Measurements from ENCODE around the gene PIP5K1B.

Gene PIP5K1B

DNA sequence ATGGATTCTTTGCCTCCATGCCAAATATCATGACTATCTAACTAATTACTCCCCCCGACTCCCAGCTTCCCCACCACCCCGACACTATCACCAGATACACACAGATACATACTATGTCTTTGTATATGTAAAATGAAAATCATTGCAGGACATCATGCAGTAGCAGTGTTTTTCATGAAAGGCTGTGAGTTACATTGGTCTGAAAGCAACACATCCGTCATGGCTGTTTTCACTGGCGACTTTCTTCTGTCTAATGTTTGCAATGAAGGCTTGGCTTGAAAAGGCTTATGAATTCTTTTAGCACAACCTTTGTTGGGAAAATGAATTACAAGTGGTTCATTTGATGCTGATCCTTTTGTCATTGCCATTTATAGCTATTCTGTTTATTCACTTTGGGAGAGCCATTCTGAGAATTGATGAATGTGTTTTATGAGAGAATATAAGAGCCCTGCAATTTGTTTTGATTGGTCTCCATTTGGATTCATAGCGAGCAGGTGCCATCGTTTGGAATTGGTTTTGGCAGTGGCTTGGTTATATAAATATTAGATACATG is 103.4 kb downstream of the PIP5K1B start:
- no peak for DNase-seq (ENCODE audit: low read depth in 2 of 2)

DNA sequence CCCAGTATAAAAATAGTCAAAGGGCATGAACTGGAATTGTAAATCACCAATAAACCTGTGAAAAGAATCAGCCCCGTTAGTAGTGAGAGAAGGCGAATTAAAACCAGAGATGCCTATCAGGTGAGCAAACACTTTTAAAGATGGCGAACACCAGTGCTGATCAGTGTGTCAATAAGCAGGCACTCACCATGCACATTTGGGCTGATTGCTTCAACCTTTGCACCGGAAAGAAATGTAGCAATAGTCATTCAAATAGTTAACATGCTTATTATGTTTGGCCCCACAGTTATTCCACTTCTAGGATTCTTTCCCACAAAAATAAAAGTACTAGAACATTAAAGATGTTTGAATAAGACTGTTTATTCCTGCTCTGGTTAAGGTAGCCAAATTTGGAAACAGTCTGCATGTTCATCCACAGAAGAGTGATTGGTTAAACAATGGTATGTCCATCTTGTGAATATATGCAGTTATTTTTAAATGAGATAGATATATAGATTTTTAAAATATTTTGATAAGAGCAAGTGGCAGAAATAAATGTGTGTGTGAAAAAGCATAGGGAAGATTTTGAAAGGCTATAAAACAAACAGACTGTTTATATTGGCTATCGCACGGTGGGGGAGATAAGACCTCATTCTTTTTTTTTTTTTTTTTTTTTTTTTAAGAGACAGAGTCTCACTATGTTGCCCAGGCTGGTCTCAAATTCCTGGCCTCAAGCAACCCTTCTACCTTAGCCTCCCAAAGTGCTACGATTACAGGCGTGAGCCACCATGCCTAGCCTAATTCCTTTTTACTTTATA is 112.2 kb downstream of the PIP5K1B start:
- no peak for DNase-seq (ENCODE audit: low read depth in 2 of 2)

DNA sequence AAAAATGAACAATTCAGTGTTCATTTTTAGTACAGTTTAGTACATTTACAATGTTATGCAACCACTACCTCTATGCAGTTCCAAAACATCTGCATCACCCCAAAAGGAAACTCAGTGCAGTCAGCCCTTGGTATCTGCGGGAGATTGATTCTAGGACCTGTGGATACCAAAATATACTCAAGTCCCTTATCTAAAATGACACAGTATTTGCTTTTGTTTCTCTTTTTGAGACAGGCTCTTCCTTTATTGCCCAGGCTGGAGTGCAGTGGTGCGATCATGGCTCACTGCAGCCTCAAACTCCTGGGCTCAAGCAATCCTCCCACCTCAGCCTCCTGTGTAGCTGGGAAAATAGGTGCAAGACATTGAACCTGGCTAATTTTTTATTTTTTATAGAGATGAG is 114.0 kb downstream of the PIP5K1B start:
- no peak for DNase-seq (ENCODE audit: low read depth in 2 of 2)

DNA sequence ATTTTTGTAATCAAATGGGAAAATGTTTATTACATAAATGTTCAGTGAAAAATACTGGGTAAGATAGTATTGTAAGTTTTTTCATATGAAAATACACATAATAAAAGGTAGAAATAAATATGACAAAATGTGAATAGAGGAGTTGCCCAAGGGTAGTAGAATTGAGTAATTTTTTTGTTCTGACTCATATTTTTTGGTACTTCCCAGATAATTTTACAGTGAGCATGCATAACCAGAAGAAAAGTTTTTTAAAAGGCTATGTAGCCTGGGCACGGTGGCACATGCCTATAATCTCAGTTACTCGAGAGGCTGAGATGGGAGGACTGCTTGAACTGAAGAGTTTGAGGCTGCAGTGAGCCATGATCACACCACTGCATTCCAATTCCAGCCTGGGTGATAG is 116.9 kb downstream of the PIP5K1B start:
- no peak for DNase-seq (ENCODE audit: low read depth in 2 of 2)

DNA sequence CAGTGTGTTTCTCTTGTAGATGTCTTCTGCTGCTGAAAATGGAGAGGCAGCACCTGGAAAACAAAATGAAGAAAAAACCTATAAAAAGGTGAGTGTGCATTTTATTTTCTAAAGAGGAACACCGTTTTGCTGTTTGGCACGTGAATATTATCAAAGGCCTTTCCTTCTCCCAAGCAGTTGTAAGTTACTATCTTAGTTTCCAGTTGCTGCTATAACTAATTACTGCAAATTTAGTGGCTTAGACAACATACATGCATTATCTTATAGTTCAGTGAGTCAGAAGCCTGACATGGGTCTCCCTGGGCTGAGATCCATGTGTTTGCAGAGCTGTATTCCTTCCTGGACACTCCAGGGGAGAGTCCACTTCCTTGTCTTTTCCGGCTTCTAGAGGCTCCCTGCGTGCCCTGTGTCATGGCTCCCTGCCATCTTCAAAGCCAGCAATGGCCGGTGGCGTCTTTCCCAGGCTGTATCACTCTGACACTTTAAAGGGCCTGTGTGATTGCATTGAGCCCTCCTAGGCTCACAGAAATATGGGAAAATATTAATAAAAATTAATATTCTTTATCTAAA is 117.6 kb downstream of the PIP5K1B start:
- DNase-seq (ENCODE audit: low read depth in 2 of 2) = no peak

DNA sequence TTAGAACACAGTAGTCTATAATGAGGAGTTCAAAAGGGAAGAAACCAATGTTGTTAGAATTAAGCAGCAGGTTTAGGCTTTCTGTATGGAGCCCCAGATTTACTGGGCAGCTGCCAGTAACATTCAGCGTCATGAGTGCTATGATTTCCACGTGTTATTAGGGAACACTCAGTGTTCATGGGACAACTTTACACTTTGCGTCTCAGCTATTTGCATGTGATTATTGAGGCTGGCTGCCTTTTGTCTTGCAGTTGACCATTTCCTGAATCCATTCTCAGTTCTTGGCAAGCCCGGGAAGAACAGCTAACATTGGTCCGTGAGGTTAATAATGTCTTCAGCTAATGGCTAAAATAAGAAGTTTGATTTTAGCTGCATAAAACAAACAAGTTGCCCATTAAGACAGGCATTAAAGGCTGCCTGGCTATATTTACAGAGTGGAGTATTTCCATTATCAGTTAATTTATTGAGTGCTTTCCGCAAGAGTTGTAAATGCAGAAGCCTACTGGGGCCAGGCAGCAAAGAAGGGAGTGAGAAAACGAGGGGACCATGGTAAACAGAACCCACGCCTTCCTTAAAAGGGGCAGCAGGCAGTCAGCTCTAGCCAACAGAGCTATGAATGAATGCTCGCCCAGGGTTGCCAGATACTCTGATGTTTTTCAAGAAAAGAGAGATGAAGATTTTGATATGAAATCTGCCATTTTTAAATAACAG is 120.9 kb downstream of the PIP5K1B start:
- DNase-seq (ENCODE audit: low read depth in 2 of 2) = no peak

DNA sequence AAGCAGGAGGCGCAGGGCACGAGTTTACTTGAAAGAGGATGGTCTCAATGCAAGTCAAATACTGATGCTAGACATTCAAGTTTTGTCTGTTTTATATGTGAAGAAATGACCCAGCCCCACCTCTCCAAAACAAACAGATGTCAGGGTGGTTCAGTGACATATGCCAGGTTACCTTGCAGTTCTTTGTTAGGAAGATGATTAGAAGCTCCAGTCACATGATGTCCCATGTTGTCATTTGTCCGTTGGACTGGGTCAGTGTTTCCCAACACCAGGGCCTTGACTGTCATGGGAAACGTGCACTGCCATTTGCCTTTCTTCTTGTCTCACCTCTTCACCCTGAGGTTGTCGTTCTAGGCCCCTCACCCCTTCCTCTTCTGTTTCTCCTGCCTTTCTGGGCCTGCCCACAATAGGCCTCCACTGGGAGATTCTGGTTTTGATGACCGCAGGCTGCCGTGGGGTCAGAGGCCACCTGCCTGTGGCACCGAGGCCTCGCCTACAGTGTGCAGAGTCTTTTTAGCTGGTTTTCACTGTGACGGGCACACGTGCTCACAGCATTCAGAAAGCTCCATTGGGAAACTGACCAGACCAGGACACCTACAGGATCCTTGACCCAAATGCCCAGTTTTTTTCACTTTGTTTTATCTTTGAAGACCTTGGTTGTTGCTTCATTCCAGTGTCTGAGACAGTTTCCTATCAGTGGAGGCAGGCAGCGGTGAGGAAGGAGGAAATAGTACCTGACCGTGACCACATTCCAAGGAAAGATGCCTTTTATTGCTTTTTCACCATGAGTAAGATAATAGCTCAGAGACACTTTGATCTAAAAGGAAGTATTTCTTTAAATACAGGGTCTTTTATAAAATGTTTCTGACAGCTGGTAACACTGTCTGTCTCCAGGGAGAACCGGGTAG is 123.1 kb downstream of the PIP5K1B start:
- DNase-seq (ENCODE audit: low read depth in 2 of 2) = no peak

DNA sequence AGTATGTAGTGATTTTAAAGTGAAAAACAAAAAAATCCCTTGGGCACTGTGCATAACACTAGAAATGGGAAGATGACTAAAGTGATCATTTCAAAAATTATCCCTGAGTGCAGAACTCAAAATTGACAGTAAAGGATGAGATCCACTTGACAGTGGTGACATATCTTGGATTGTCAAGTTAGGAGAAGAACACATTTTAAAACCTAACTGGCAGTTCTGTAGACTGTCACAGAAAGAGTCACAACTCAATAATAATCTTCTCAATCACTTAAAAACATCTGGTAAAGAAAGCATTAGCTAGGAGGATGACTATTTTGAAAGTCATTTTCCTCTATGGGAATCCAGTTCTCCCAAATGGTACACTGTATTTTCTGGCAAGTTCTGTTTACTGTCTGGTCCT is 127.1 kb downstream of the PIP5K1B start:
- no peak for DNase-seq (ENCODE audit: low read depth in 2 of 2)

DNA sequence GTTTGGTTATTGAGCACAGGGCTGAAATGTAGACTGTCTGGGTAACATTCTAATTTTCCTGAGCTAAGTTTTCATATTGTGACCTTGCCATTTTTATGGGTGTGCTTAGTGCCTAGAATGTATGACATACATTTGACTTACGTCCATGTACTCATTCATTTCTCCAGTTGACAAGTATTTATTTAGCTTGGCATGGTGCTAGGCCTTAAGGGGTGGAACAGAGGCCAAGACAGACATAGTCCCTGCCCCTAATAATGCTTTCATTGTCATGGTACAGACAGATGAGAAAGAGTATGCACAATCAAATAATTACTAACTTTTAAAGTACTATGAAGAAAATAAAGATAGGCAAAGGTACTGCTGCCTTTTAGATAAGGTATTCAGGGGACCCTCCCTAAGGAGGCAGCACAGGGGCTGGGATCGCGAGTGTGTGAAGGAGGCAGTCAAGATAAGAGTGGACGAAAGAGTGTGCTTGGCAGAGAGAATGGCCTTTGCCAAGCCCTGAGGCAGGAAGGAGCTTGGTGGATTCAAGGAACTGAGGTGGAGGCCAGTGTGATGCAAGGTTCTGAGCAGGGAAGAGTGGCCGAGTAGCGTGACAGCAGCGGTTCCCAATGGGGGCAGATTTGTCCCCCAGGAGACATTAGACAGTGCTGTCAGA is 128.0 kb downstream of the PIP5K1B start:
- no peak for DNase-seq (ENCODE audit: low read depth in 2 of 2)

DNA sequence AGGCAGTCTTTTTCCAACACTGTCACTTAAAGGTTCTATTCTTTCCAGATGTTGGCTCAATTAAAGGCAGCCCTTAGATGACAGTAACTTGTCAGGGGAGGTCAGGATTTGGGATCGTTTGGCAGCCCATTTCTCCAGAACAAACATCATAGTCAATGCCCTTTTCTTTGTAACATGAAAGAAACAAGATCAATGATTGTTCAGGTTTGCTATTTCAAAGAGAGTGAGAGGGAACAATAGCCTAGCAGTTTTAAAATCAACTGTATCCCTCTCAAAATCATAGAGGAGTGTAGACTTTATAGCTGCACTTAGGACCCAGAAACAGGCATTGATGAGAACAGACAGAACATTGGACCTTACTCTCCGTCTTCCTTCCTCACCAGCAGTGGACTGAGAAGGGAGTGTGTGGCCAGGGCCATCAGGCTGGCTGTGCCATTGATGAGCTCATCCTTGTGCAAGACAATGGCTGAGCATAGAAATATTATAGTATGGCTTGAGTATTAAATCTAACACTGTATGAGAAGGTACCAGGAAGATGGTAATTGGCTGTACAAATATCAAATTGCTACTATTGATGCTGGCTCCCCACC is 130.0 kb downstream of the PIP5K1B start:
- DNase-seq (ENCODE audit: low read depth in 2 of 2) = no peak

DNA sequence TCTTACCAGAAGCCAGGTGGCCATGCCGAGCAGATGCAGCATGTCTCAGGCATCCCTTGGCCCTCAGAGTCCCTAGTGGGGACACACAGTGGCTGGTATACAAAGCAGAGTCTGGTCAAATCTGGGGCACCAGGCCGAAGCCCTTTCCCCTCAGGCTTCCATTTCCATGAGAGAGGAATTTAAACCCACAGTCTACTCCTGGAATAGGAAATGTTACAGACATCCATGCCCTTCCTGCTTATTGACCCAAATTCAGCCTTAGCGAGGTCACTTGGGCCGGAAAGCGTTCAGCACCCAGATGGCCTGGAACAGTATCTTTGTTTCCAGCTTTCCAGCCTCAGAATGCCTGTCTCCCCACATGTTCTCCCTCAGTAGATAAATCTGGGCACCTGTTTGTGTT is 131.7 kb downstream of the PIP5K1B start:
- no peak for DNase-seq (ENCODE audit: low read depth in 2 of 2)

DNA sequence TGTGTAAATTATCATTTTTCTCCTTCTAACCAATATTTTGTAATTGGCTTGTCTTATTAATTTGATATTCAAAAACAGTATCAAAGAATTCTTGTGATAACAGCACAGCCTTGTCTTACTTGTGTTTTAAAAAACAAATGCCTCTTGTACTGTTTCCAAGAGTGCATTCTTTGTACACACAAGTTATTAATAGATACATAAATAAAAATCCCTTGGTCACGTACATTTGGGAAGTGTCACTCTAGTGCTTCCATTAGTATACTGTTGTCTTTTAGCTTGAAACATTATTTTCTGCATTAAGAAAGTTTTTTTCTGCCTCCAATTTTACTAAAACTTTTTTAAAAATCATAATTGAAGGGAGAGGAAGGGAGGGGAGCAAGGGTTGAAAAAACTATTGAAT is 133.2 kb downstream of the PIP5K1B start:
- DNase-seq (ENCODE audit: low read depth in 2 of 2) = no peak

DNA sequence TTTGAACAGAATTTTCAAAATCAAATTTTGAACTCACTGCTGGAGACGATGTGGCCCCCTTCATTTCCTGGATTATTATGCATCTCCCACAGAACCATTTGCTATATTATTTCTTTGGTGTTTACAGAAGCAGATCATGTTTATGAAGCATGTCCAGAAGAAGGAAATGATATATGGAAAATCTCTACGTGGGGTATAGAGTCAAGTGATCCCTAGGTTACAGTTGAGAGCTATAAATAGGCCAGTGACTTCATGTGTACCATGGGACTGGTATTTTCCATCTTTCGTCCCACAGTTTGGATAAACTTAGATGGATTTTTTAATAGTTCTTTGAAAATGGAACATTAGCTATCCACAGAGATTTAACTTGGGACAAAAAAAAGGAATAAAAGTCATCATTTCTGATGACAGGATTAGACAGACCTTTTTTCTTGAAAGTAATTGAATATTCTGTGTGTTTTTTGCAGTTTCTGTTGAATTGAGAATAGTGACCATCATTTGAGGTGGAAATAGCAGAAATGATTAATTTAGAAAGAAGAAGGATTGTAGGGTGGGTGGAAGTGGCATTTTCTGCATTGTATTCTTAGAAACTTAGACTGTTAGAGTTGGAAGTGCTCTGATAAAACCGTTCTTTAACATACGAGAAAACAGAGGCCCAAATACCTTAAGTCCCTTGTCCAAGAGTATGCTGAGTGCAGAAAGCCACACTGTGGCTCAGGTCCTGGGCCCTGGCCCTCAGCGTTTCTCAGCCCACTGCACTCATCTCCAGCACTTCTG is 136.4 kb downstream of the PIP5K1B start:
- no peak for DNase-seq (ENCODE audit: low read depth in 2 of 2)

DNA sequence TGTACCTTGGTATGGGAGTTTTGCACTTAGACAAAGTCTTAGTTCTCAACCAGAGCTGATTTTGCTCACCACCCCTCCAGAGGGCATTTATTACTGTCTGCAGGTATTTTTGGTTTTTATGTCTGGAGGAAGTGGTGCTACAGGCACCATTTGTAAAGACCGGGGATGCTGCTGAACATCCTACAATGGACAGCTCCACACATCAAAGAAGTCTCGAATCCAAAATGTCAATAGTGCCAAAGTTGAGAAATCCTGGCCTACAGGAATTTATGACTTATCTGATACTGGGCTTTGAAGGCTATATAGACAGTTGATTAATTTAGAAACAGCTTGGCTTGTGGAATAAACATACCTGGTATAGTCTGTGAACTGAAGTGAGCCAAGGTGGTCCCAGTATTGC is 137.5 kb downstream of the PIP5K1B start:
- no peak for DNase-seq (ENCODE audit: low read depth in 2 of 2)

DNA sequence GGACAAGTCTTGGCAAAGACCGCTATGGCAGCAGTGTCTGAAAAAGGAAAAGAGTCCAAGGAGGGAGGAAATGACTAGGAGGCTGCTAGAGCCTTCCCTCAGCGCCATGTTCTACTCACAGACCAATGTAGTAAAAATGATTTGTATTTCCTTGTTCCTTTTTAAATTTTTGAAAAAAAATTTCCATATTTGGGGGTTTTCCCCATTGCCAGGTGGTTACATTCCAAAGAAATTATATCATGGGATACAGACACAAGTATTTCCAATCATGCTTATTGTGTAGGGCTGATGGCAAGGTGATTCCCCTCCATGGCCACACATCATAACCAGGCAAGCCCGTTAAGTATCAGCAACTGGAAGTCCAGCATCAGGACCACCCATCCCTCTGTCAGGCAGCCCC is 138.2 kb downstream of the PIP5K1B start:
- no peak for DNase-seq (ENCODE audit: low read depth in 2 of 2)

DNA sequence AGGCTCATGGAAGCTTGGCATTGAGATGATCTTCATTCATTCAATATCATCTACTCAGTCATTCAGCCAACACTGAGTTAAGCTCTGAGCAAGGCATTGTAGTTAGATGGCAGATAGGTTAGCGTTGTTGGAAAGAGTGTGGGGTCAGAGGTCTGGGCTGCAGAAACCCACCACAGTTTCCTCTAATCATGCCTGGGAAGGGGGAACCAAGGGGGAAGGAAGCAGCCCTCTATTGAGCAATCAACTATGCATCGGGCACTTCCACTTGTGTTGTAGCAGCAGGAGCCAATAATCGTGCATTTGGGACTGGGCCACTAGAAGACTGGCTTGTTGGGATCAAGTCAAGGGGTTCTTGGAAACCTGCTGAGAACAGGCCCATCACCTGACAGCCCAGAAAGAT is 139.1 kb downstream of the PIP5K1B start:
- no peak for DNase-seq (ENCODE audit: low read depth in 2 of 2)

DNA sequence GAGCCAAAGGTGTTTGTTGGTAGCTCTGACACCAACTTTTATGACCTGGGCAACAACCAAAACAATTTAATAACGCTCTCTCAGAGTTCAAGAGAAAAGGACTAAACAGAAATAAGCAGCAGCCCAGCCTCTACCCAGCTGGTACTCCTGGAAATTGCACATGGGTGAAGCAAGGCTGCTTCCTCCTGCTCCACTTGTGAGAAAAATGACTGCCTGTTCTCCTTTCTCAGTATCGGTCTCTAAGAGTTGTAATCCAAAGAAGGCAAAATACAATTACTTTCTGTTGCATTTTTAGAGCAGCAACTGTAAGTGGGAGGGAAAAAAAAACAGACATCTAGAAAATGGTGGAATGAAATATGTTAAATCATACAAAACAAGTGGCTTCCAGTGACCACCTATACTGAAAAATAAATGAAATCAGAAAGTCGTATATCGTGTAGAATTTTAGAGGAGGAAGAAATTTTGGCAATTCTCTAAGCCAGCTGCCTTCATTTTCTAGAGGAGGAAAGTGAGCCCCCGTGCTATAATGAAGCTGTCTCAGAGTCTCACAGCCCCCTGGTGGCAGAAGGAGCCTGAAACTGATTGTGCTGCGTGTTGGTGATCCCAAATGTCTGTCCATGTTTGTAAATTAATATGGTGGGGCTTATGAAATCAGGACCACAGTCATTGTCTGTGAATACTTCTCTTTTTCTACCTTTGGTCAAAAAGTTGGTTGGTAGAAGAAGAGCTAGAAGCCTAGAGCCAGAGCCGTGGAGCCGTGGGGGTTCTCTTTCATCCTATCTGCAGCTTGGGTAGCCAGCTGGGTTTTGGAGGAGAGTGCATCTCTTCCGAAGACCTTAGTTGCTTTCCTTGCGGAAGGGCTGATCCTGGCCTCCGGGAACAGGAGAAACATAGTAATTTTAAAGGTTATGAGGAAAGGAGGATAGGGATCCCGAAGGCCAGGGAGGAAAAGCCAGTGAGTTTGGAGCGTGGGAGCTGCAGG is 139.9 kb downstream of the PIP5K1B start:
- peak; percentile 3 to 9 for DNase-seq (ENCODE audit: low read depth in 2 of 2)

DNA sequence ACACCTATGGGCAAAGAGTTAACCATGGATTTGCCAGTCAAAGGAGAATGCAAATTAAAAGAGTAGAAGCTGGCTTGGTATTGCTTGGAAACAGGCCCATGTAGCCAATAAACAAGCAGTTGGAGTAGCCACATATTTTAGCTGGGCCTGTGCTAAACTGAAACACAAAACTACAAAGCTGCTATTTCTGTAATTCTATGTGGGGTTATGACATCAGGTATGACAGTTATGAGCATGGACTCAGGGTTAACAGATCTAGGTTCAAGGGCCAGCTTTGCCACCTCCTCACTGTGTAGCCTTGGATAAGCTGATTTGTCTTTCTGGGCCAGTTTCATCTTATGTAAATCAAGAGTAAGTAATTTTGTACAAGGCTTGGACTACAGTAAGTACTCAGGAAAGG is 142.7 kb downstream of the PIP5K1B start:
- no peak for DNase-seq (ENCODE audit: low read depth in 2 of 2)

DNA sequence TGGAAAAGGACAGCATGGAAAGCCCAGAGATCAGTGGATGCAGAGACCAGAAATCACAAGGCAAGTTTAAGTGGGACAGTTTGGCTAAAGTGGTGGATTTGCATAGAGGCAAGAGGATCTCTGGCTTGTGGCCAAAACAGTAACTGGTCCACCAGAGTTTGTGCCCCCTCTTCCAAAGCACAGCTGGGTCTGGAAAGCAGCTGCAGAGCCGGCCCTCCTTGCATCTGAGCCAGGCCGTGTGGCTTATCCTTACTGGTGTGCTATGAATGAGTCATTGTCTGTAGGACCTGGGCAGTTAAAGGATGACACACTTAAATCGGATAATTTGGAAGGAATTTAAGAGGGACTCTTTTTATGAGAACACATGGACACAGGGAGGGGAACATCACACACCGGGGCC is 146.6 kb downstream of the PIP5K1B start:
- no peak for DNase-seq (ENCODE audit: low read depth in 2 of 2)

Measured in activated CD4-positive, alpha-beta T cell treated with anti-CD3 and anti-CD28 coated beads for 24 hours (primary cell).